HepG2 (cell line): ENCODE data around the gene FITM1. TPM values are rescaled to one million over a fixed set of nuclear protein-coding genes. Genes with fewer than 3 reads are reported as not detected.
A peak's percentile ranks its signal among the peaks of the same experiment; 100 is the strongest.

Experiments
- FOSL2 ChIP-seq: sonication (generic); formaldehyde crosslinking; IDR thresholded peaks from 2 replicates; pipeline ENCODE4 v1.4.0; 2020; ENCODE audit warnings: missing genetic modification reagents
- HIVEP1 ChIP-seq: sonication (generic); formaldehyde crosslinking; IDR thresholded peaks from 2 replicates; pipeline ENCODE4 v1.4.0; 2020; ENCODE audit warnings: mild to moderate bottlenecking, missing genetic modification reagents
- POLR2G ChIP-seq: fragments of 200-400 bp; formaldehyde crosslinking; IDR thresholded peaks from 2 replicates; pipeline ENCODE4 v1.6.1; 2018; ENCODE audit warnings: mild to moderate bottlenecking, low read depth, low read length, moderate library complexity
- ZNF30 ChIP-seq: sonication (generic); formaldehyde crosslinking; IDR thresholded peaks from 2 replicates; pipeline ENCODE4 v1.5.0; 2020; ENCODE audit warnings: mild to moderate bottlenecking, missing genetic modification reagents
- ZNF776 ChIP-seq: sonication (generic); formaldehyde crosslinking; IDR thresholded peaks from 2 replicates; pipeline ENCODE4 v1.4.0; 2020; ENCODE audit warnings: mild to moderate bottlenecking, missing genetic modification reagents
- ZNF839 ChIP-seq: sonication (generic); formaldehyde crosslinking; IDR thresholded peaks from 2 replicates; pipeline ENCODE4 v1.4.0; 2020; ENCODE audit warnings: missing genetic modification reagents, mild to moderate bottlenecking, borderline replicate concordance
- polyA plus RNA-seq, 8 experiments: library from polyadenylated mRNA; depleted of rRNA in 3 of 8; stranded (reverse) in 7 of 8; unstranded in 1 of 8; fragments of >200 nt; fragmentation: Illumina TruSeq in 4 of 8; extraction: Trizol in 4 of 8; gene quantifications; 2 replicates each; pipeline versions ENCODE4 v1.2.1 to v1.2.3, GENCODE V29; 2011 to 2016; ENCODE audit warnings: low read depth in 4 of 8, missing spikeins in 1 of 8, mixed read lengths in 1 of 8; ENCODE audit not compliant: insufficient read depth in 1 of 8
- total RNA-seq, 5 experiments: library from RNA; depleted of rRNA; stranded (reverse); fragments of >200 nt; fragmentation: Illumina TruSeq; extraction: Trizol; gene quantifications; 2 replicates each; pipeline ENCODE4 v1.2.3, GENCODE V29; 2016; ENCODE audit warnings: low read depth in 1 of 5
- TF ChIP-seq, protein P1 (sequence below): sonication (generic); formaldehyde crosslinking; IDR thresholded peaks from 2 replicates; pipeline ENCODE4 v1.4.0; 2020; ENCODE audit warnings: mild to moderate bottlenecking, missing genetic modification reagents
- TF ChIP-seq, protein P2 (sequence below): IDR thresholded peaks from 2 replicates; pipeline ENCODE4 v1.4.0; 2020; ENCODE audit warnings: mild to moderate bottlenecking, missing genetic modification reagents
- TF ChIP-seq, protein P3 (sequence below): sonication (generic); formaldehyde crosslinking; IDR thresholded peaks from 2 replicates; pipeline ENCODE4 v1.4.0; 2020; ENCODE audit warnings: missing genetic modification reagents
- TF ChIP-seq, protein P4 (sequence below): sonication (generic); formaldehyde crosslinking; IDR thresholded peaks from 2 replicates; pipeline ENCODE4 v1.9.0; 2021; ENCODE audit warnings: mild to moderate bottlenecking, missing genetic modification reagents

FITM1 gene
- total and polyA plus RNA-seq, 2 of the 13 experiments (the other 11 are each of a cell fraction or from before 2014, with no cell fraction given): 2.7 to 5.8 TPM

DNA sequence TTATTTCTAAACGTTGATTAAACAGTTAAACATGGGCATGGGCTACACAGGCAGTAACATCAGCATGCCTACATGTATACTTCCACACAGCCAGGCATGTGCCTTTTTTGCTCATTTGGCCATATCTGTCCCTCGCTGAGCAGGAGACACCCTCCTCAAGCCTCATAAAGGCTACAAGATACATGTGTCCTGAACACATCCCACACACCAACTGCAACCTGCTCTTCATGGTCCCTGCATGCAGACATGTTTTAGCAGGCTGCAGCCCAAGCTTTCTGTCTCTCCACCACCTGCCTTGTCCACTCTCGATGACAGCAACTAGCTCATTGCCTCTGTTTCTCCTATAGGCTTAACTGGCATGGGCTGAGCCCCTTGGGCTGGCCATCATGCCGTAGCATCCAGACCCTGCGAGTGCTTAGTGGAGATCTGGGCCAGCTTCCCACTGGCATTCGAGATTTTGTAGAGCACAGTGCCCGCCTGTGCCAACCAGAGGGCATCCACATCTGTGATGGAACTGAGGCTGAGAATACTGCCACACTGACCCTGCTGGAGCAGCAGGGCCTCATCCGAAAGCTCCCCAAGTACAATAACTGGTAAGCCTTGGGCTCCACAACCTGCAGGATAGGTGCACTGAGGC, 33.8 kb upstream of the FITM1 start (continued):
- TF ChIP-seq, protein P1, sequence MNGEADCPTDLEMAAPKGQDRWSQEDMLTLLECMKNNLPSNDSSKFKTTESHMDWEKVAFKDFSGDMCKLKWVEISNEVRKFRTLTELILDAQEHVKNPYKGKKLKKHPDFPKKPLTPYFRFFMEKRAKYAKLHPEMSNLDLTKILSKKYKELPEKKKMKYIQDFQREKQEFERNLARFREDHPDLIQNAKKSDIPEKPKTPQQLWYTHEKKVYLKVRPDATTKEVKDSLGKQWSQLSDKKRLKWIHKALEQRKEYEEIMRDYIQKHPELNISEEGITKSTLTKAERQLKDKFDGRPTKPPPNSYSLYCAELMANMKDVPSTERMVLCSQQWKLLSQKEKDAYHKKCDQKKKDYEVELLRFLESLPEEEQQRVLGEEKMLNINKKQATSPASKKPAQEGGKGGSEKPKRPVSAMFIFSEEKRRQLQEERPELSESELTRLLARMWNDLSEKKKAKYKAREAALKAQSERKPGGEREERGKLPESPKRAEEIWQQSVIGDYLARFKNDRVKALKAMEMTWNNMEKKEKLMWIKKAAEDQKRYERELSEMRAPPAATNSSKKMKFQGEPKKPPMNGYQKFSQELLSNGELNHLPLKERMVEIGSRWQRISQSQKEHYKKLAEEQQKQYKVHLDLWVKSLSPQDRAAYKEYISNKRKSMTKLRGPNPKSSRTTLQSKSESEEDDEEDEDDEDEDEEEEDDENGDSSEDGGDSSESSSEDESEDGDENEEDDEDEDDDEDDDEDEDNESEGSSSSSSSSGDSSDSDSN (CRISPR knock-in tag): peak; percentile 14; the same call in 1 of the 2 replicates
- TF ChIP-seq ZNF839 (CRISPR knock-in tag) (peak; percentile 23; the same call in 1 of the 2 replicates), FOSL2 (CRISPR knock-in tag) (no peak), HIVEP1 (CRISPR knock-in tag) (peak; percentile 23; the same call in 1 of the 2 replicates), ZNF776 (CRISPR knock-in tag) (peak; percentile 66; the same call in 1 of the 2 replicates), ZNF30 (no peak), POLR2G (peak; percentile 80)
- TF ChIP-seq, protein P2, sequence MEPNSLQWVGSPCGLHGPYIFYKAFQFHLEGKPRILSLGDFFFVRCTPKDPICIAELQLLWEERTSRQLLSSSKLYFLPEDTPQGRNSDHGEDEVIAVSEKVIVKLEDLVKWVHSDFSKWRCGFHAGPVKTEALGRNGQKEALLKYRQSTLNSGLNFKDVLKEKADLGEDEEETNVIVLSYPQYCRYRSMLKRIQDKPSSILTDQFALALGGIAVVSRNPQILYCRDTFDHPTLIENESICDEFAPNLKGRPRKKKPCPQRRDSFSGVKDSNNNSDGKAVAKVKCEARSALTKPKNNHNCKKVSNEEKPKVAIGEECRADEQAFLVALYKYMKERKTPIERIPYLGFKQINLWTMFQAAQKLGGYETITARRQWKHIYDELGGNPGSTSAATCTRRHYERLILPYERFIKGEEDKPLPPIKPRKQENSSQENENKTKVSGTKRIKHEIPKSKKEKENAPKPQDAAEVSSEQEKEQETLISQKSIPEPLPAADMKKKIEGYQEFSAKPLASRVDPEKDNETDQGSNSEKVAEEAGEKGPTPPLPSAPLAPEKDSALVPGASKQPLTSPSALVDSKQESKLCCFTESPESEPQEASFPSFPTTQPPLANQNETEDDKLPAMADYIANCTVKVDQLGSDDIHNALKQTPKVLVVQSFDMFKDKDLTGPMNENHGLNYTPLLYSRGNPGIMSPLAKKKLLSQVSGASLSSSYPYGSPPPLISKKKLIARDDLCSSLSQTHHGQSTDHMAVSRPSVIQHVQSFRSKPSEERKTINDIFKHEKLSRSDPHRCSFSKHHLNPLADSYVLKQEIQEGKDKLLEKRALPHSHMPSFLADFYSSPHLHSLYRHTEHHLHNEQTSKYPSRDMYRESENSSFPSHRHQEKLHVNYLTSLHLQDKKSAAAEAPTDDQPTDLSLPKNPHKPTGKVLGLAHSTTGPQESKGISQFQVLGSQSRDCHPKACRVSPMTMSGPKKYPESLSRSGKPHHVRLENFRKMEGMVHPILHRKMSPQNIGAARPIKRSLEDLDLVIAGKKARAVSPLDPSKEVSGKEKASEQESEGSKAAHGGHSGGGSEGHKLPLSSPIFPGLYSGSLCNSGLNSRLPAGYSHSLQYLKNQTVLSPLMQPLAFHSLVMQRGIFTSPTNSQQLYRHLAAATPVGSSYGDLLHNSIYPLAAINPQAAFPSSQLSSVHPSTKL (CRISPR knock-in tag): no peak
- TF ChIP-seq, protein P3, sequence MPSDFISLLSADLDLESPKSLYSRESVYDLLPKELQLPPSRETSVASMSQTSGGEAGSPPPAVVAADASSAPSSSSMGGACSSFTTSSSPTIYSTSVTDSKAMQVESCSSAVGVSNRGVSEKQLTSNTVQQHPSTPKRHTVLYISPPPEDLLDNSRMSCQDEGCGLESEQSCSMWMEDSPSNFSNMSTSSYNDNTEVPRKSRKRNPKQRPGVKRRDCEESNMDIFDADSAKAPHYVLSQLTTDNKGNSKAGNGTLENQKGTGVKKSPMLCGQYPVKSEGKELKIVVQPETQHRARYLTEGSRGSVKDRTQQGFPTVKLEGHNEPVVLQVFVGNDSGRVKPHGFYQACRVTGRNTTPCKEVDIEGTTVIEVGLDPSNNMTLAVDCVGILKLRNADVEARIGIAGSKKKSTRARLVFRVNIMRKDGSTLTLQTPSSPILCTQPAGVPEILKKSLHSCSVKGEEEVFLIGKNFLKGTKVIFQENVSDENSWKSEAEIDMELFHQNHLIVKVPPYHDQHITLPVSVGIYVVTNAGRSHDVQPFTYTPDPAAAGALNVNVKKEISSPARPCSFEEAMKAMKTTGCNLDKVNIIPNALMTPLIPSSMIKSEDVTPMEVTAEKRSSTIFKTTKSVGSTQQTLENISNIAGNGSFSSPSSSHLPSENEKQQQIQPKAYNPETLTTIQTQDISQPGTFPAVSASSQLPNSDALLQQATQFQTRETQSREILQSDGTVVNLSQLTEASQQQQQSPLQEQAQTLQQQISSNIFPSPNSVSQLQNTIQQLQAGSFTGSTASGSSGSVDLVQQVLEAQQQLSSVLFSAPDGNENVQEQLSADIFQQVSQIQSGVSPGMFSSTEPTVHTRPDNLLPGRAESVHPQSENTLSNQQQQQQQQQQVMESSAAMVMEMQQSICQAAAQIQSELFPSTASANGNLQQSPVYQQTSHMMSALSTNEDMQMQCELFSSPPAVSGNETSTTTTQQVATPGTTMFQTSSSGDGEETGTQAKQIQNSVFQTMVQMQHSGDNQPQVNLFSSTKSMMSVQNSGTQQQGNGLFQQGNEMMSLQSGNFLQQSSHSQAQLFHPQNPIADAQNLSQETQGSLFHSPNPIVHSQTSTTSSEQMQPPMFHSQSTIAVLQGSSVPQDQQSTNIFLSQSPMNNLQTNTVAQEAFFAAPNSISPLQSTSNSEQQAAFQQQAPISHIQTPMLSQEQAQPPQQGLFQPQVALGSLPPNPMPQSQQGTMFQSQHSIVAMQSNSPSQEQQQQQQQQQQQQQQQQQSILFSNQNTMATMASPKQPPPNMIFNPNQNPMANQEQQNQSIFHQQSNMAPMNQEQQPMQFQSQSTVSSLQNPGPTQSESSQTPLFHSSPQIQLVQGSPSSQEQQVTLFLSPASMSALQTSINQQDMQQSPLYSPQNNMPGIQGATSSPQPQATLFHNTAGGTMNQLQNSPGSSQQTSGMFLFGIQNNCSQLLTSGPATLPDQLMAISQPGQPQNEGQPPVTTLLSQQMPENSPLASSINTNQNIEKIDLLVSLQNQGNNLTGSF (CRISPR knock-in tag): peak; percentile 59; the same call in 1 of the 2 replicates
- TF ChIP-seq, protein P4, sequence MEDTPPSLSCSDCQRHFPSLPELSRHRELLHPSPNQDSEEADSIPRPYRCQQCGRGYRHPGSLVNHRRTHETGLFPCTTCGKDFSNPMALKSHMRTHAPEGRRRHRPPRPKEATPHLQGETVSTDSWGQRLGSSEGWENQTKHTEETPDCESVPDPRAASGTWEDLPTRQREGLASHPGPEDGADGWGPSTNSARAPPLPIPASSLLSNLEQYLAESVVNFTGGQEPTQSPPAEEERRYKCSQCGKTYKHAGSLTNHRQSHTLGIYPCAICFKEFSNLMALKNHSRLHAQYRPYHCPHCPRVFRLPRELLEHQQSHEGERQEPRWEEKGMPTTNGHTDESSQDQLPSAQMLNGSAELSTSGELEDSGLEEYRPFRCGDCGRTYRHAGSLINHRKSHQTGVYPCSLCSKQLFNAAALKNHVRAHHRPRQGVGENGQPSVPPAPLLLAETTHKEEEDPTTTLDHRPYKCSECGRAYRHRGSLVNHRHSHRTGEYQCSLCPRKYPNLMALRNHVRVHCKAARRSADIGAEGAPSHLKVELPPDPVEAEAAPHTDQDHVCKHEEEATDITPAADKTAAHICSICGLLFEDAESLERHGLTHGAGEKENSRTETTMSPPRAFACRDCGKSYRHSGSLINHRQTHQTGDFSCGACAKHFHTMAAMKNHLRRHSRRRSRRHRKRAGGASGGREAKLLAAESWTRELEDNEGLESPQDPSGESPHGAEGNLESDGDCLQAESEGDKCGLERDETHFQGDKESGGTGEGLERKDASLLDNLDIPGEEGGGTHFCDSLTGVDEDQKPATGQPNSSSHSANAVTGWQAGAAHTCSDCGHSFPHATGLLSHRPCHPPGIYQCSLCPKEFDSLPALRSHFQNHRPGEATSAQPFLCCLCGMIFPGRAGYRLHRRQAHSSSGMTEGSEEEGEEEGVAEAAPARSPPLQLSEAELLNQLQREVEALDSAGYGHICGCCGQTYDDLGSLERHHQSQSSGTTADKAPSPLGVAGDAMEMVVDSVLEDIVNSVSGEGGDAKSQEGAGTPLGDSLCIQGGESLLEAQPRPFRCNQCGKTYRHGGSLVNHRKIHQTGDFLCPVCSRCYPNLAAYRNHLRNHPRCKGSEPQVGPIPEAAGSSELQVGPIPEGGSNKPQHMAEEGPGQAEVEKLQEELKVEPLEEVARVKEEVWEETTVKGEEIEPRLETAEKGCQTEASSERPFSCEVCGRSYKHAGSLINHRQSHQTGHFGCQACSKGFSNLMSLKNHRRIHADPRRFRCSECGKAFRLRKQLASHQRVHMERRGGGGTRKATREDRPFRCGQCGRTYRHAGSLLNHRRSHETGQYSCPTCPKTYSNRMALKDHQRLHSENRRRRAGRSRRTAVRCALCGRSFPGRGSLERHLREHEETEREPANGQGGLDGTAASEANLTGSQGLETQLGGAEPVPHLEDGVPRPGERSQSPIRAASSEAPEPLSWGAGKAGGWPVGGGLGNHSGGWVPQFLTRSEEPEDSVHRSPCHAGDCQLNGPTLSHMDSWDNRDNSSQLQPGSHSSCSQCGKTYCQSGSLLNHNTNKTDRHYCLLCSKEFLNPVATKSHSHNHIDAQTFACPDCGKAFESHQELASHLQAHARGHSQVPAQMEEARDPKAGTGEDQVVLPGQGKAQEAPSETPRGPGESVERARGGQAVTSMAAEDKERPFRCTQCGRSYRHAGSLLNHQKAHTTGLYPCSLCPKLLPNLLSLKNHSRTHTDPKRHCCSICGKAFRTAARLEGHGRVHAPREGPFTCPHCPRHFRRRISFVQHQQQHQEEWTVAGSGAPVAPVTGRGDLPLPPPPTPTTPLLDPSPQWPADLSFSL (CRISPR knock-in tag): no peak
